Gastroesophageal sphincter (tissue), 4 donors: ENCODE data around the gene ZNF763. TPM values are rescaled to one million over a fixed set of nuclear protein-coding genes. Genes with fewer than 3 reads are reported as not detected.
"Not testable (repeated sequence)": the region's sequence is repeated elsewhere in the genome, so short reads cannot be mapped to it uniquely, and the experiment has no call there.

Experiments
- ATAC-seq: fragments of 150-250 bp; one replicate; pipeline ENCODE4 v1.9.1; 2016; ENCODE audit warnings: mild to moderate bottlenecking, moderate library complexity
- H3K27ac ChIP-seq, 4 donors: fragments of 200-600 bp; sonication (generic) in 3 of 4; 1 replicate in 3 of 4; 2 replicates in 1 of 4; pipeline ENCODE4 v1.5.1; 2016 to 2019
- H3K27me3 ChIP-seq: fragments of 200-600 bp; sonication (generic); one replicate; pipeline ENCODE4 v1.5.1; 2019
- H3K36me3 ChIP-seq, 2 donors: fragments of 200-600 bp; sonication (generic); one replicate each; pipeline ENCODE4 v1.5.1; 2019; ENCODE audit warnings: control low read depth in 1 of 2
- H3K4me1 ChIP-seq, 3 donors: fragments of 200-600 bp; sonication (generic); 1 replicate in 2 of 3; 2 replicates in 1 of 3; pipeline ENCODE4 v1.5.1; 2016 to 2019; ENCODE audit warnings: control low read depth in 2 of 3
- H3K4me3 ChIP-seq, 2 donors: fragments of 200-600 bp; sonication (generic); one replicate each; pipeline ENCODE4 v1.5.1; 2019; ENCODE audit warnings: mild to moderate bottlenecking in 1 of 2, moderate library complexity in 1 of 2
- H3K9me3 ChIP-seq, 3 donors: fragments of 200-600 bp; sonication (generic); one replicate each; pipeline ENCODE4 v1.5.1; 2017 to 2019; ENCODE audit warnings: control low read depth in 2 of 3
- EP300 ChIP-seq: sonication (generic); formaldehyde crosslinking; IDR thresholded peaks from one replicate; pipeline ENCODE4 v1.6.1; 2017; ENCODE audit warnings: antibody characterized with exemption, mild to moderate bottlenecking
- POLR2A ChIP-seq, 2 donors: fragments of 450-650 bp; IDR thresholded peaks; one replicate each; pipeline ENCODE4 v1.6.1; 2017; ENCODE audit warnings: antibody characterized with exemption in 2 of 2, mild to moderate bottlenecking in 2 of 2, moderate library complexity in 1 of 2
- POLR2AphosphoS5 ChIP-seq: sonication (generic); formaldehyde crosslinking; IDR thresholded peaks from one replicate; pipeline ENCODE4 v1.6.1; 2017; ENCODE audit warnings: antibody characterized with exemption
- WGBS, 2 donors: methylation state at CpG; one replicate each; pipeline ENCODE4 v1.1.5; 2018; ENCODE audit warnings: low coverage in 1 of 2; 5-methylcytosine and 5-hydroxymethylcytosine counted together
- total RNA-seq, 4 donors: library from RNA; depleted of rRNA; stranded (reverse); fragments of >200 nt; gene quantifications; one replicate each; pipeline ENCODE4 v1.1.0, GENCODE V29; 2016
- TF ChIP-seq, protein P1 (sequence below), 4 experiments: fragments of 200-600 bp in 2 of 4; fragments of 450-650 bp in 2 of 4; sonication (generic) in 1 of 4; IDR thresholded peaks; one replicate each; pipeline ENCODE4 v1.5.1; 2017 to 2019; ENCODE audit warnings: antibody characterized with exemption in 4 of 4, mild to moderate bottlenecking in 2 of 4, moderate library complexity in 2 of 4

Gene ZNF763
- total RNA-seq, 4 donors from 2014 or later: 4.5 to 8.1 (median 5.1) TPM

DNA sequence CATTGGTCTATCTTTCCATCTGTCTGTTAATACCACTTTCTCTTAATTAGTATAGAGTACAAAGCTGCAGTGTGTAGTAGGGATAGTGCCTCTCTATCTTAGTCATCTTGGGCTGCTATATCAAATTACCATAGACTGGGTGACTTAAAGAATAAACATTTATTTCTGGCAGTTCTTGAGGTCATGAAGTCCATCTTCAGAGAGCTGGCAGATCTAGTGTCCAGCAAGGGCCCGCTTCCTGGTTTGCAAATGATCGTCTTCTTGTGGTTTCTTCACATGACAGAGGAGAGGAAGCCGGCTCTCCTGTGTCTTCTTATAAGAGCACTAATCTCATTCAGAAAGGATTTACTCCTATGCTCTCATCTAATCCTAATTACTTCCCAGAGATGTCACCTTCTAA is 33.8 kb upstream of the ZNF763 start:
- no peak overlapping the region for H3K27ac ChIP-seq
- ATAC-seq: no peak
- H3K27me3 ChIP-seq: no peaks in the 10 kb centered on the region
- TF ChIP-seq, protein P1, sequence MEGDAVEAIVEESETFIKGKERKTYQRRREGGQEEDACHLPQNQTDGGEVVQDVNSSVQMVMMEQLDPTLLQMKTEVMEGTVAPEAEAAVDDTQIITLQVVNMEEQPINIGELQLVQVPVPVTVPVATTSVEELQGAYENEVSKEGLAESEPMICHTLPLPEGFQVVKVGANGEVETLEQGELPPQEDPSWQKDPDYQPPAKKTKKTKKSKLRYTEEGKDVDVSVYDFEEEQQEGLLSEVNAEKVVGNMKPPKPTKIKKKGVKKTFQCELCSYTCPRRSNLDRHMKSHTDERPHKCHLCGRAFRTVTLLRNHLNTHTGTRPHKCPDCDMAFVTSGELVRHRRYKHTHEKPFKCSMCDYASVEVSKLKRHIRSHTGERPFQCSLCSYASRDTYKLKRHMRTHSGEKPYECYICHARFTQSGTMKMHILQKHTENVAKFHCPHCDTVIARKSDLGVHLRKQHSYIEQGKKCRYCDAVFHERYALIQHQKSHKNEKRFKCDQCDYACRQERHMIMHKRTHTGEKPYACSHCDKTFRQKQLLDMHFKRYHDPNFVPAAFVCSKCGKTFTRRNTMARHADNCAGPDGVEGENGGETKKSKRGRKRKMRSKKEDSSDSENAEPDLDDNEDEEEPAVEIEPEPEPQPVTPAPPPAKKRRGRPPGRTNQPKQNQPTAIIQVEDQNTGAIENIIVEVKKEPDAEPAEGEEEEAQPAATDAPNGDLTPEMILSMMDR (IDR thresholded peaks at IDR 0.05): no peak
- TF ChIP-seq POLR2A (IDR thresholded peaks at IDR 0.05): no peak
- TF ChIP-seq POLR2AphosphoS5: no peak
- TF ChIP-seq EP300: no peak
- no peak overlapping the region for H3K4me3 ChIP-seq
- peaks cover 0 to 11% (median 6%) of the 10 kb centered on the region in 3 donors for H3K4me1 ChIP-seq
- H3K36me3 ChIP-seq: no peaks in the 10 kb centered on the region
- WGBS, 2 donors: 85 to 90% methylated on average over 2 to 3 of the region's 3 CpGs
- H3K9me3 ChIP-seq: peaks cover 0 to 6% (median 0%) of the 10 kb centered on the region in 3 donors

DNA sequence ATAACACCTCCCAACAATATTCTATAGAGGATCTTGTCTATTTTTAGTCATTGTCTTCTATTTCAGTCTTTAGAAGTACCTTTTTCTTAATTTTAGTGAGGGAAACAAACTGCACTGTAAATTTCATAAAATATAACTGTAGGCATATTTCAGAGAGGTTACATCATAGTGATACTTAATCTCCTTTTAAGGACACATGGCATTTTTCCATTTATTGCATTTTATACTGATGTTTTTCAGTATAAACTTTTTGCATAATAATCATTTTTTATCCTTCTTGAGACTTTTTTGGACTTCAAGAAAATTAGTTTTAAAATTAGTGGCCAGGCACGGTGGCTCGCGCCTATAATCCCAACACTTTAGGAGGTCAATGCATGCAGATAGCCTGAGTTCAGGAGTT is 33.3 kb upstream of the ZNF763 start:
- TF ChIP-seq POLR2A (IDR thresholded peaks at IDR 0.05): no peak
- TF ChIP-seq EP300: no peak
- TF ChIP-seq, protein P1 (IDR thresholded peaks at IDR 0.05): no peak
- TF ChIP-seq POLR2AphosphoS5: no peak
- ATAC-seq: no peak
- no peaks in the 10 kb centered on the region for H3K36me3 ChIP-seq
- 97% methylated on average over 3 of the region's 3 CpGs; no CpG with 5 or more reads in 1 of the 2 donors for WGBS, 2 donors
- H3K27ac ChIP-seq: no peak overlapping the region
- peaks cover 0 to 6% (median 0%) of the 10 kb centered on the region in 3 donors for H3K9me3 ChIP-seq
- H3K4me3 ChIP-seq: no peak overlapping the region
- peaks cover 0 to 6% (median 1%) of the 10 kb centered on the region in 3 donors for H3K4me1 ChIP-seq
- no peaks in the 10 kb centered on the region for H3K27me3 ChIP-seq

DNA sequence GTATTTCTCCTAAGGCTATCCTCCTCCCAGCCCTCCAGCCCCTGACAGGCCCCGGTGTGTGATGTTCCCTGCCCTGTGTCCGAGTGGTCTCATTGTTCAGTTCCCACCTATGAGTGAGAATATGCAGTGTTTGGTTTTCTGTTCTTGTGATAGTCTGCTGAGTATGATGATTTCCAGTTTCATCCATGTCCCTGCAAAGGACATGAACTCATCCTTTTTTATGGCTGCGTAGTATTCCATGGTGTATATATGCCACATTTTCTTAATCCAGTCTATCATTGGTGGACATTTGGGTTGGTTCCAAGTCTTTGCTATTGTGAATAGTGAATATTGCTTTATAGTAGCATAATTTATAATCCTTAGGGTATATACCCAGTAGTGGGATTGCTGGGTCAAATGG is 29.0 kb upstream of the ZNF763 start:
- peaks cover 0 to 35% (median 0%) of the 10 kb centered on the region in 3 donors for H3K9me3 ChIP-seq
- 96% methylated on average over 3 of the region's 3 CpGs for WGBS, 2 donors
- not testable (repeated sequence) for ATAC-seq

DNA sequence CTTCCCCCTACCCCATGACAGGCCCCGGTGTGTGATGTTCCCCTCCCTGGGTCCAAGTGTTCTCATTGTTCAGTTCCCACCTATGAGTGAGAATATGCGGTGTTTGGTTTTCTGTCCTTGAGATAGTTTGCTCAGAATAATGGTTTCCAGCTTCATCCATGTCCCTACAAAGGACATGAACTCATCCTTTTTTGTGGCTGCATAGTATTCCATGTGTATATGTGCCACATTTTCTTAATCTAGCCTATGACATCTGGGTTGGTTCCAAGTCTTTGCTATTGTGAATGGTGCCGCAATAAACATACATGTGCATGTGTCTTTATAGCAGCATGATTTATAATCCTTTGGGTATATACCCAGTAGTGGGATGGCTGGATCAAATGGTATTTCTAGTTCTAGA is 26.5 kb upstream of the ZNF763 start:
- peaks cover 0 to 60% (median 7%) of the 10 kb centered on the region in 3 donors for H3K9me3 ChIP-seq

More for the DNA sequence above, 29.0 kb upstream of the ZNF763 start:
- peaks cover 0 to 16% of the 10 kb centered on the region in 2 donors for H3K36me3 ChIP-seq
- not testable (repeated sequence) for H3K27me3 ChIP-seq, H3K4me1 ChIP-seq, H3K4me3 ChIP-seq, H3K27ac ChIP-seq

DNA sequence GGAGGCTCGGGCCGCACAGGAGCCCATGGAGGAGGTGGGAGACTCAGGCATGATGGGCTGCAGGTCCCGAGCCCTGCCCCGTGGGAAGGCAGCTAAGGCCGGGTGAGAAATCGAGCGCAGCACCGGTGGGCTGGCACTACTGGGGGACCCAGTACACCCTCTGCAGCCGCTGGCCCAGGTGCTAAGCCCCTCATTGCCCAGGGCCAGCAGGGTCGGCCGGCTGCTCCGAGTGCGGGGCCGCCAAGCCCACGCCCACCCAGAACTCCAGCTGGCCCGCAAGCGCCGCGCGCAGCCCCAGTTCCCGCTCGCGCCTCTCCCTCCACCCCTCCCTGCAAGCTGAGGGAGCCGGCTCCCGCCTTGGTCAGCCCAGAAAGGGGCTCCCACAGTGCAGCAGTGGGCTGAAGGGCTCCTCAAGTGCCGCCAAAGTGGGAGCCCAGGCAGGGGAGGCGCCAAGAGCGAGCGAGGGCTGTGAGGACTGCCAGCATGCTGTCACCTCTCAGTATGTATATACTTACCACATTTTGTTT is 23.4 kb upstream of the ZNF763 start:
- peaks cover 0 to 69% of the 10 kb centered on the region in 2 donors for H3K36me3 ChIP-seq
- H3K4me3 ChIP-seq, H3K4me1 ChIP-seq, H3K27me3 ChIP-seq, H3K27ac ChIP-seq, ATAC-seq: not testable (repeated sequence)
- WGBS, 2 donors: no CpG with 5 or more reads among the region's 29 CpGs
- H3K9me3 ChIP-seq: peaks cover 0 to 85% (median 7%) of the 10 kb centered on the region in 3 donors

More for the DNA sequence above, 26.5 kb upstream of the ZNF763 start:
- WGBS, 2 donors: 92 to 100% methylated on average over 3 of the region's 3 CpGs
- H3K36me3 ChIP-seq: peaks cover 0 to 39% of the 10 kb centered on the region in 2 donors
- H3K27ac ChIP-seq, H3K4me1 ChIP-seq, ATAC-seq, H3K27me3 ChIP-seq, H3K4me3 ChIP-seq: not testable (repeated sequence)

DNA sequence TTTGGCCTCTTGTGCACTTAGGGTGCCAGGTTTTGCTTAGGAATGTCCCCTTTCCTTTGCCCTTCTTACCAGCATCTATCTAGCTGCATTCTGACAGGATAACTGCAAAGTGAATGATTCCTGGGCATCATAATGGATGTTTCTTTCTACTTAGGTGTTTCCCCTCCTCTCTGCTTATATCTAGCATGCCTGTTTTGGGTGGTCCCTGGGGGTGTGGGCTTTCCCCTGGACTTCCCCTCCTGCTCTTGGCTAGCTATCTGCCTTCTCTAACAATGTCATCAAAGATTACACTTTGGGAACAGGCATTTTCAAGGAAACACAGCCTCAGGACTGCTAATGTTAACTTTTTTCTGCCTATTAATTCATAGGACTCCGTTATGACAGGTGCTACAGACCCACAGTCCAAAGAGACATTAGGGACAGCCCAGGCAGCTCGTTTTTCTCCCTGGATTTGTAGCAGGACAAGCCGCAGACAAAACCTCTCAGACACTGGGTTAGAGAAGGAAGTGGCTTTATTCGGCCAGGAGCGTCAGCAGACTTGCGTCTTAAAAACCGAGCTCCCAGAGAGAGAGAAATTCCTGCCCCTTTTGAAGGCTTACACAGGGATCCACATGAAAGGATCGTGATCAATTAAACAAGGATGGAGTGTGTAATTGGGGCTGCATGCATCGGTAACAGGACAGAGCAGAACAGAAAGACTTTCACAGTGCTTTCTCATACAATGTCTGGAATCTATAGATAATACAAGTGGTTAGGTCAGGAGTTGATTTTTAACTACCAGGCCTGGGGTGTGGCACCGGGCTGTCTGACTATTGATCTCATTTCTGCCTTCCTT is 22.6 kb upstream of the ZNF763 start:
- Histone ChIP-seq H3K4me3 (no peak overlapping the region), H3K27me3 (no peaks in the 10 kb centered on the region), H3K27ac (no peak overlapping the region), H3K36me3 (peaks cover 0 to 77% of the 10 kb centered on the region in 2 donors), H3K4me1 (no peaks in the 10 kb centered on the region), H3K9me3 (peaks cover 0 to 89% (median 7%) of the 10 kb centered on the region in 3 donors)
- WGBS, 2 donors: 97 to 99% methylated on average over 5 to 7 of the region's 10 CpGs
- no peak for TF ChIP-seq POLR2AphosphoS5
- no peak for TF ChIP-seq EP300
- TF ChIP-seq, protein P1 (IDR thresholded peaks at IDR 0.05): no peak
- no peak for TF ChIP-seq POLR2A (IDR thresholded peaks at IDR 0.05)
- ATAC-seq: no peak
